ENCODE data around the gene CCDC181.
"Not testable (repeated sequence)": the region's sequence is repeated elsewhere in the genome, so short reads cannot be mapped to it uniquely, and the experiment has no call there.

Gene CCDC181

GRCh38 chr1:169427081-169427641, at the start of gene CCDC181:
Gene CCDC181, minus strand, starts transcription at chr1:169427474. Its CDS starts 2,547 bp downstream, at chr1:169424927.
- peak; percentile 82 for DNase-seq

GRCh38 chr1:169475806-169476387, 48.6 kb upstream of the CCDC181 start:
- DNase-seq = no peak

GRCh38 chr1:169474302-169474995, 47.2 kb upstream of the CCDC181 start:
- no peak for DNase-seq

- no peak for DNase-seq
Measured at GRCh38 chr1:169473347-169473746, 46.1 kb upstream of the CCDC181 start.

GRCh38 chr1:169472738-169473137, 45.5 kb upstream of the CCDC181 start:
- DNase-seq = no peak

GRCh38 chr1:169468982-169469381, 41.7 kb upstream of the CCDC181 start:
- no peak for DNase-seq

GRCh38 chr1:169466259-169467230, 39.3 kb upstream of the CCDC181 start:
- DNase-seq = no peak

GRCh38 chr1:169465281-169465680, 38.0 kb upstream of the CCDC181 start:
- DNase-seq = no peak

GRCh38 chr1:169462385-169462784, 35.1 kb upstream of the CCDC181 start:
- DNase-seq = no peak

- no peak for DNase-seq
Measured at GRCh38 chr1:169461390-169462000, 34.2 kb upstream of the CCDC181 start.

- no peak for DNase-seq
Measured at GRCh38 chr1:169460191-169460833, 33.0 kb upstream of the CCDC181 start.

- no peak for DNase-seq
Measured at GRCh38 chr1:169457443-169457842, 30.2 kb upstream of the CCDC181 start.

- DNase-seq = no peak
Measured at GRCh38 chr1:169456029-169456428, 28.8 kb upstream of the CCDC181 start.

GRCh38 chr1:169452921-169453320, 25.6 kb upstream of the CCDC181 start:
- no peak for DNase-seq

- no peak for DNase-seq
Measured at GRCh38 chr1:169451218-169451824, 24.0 kb upstream of the CCDC181 start.

- DNase-seq = no peak
Measured at GRCh38 chr1:169443923-169444322, 16.6 kb upstream of the CCDC181 start.

- DNase-seq = no peak
Measured at GRCh38 chr1:169426174-169426705, 1.0 kb downstream of the CCDC181 start.

- DNase-seq = no peak
Measured at GRCh38 chr1:169421309-169421708, 6.0 kb downstream of the CCDC181 start.

- DNase-seq = no peak
Measured at GRCh38 chr1:169414952-169415351, 12.3 kb downstream of the CCDC181 start.

- not testable (repeated sequence) for DNase-seq
Measured at GRCh38 chr1:169408340-169408739, 18.9 kb downstream of the CCDC181 start.

- DNase-seq = not testable (repeated sequence)
Measured at GRCh38 chr1:169402578-169402977, 24.7 kb downstream of the CCDC181 start.

Data from DMS 273 treated with DMSO at 0.1 percent for 48 hours (cell line).